ENCODE data around the gene TMEM151B. TPM values are rescaled to one million over a fixed set of nuclear protein-coding genes. Genes with fewer than 3 reads are reported as not detected.

Gene TMEM151B
- total and polyA plus RNA-seq, 10 of the 15 experiments (the other 5 are each of a cell fraction or from before 2014, with no cell fraction given) = 0.01 to 0.19 (median 0.05) TPM; not detected in 6

DNA sequence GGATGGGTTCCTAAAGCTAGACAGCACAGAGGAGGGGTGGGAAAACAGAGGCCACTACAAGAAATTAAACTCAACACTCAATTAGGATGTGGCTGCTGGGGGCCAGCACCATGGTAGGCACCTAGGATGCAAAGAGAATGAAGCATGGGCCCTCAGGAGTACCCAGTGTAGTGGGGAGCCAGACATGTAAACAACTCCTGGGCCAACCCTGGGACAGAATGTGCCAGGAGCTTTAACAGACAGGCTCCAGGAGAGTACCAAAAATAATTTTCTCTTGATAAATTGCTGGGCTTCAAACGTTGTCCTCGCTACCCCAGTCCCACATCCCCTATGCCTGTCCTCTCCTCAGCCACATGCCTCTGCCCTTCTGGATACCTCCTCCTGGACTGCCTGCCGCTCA is 1.7 kb downstream of the TMEM151B start:
- Histone ChIP-seq H2AFZ (ENCODE audit: control insufficient read depth, low read depth, low read length) (no peak overlapping the region), H3K9me3 (replicated peaks; ENCODE audit: control insufficient read depth, insufficient read depth, low read length) (no peaks in the 10 kb centered on the region), H3K4me1 (ENCODE audit: control insufficient read depth, insufficient read depth, low read length) (peaks cover 10% of the 10 kb centered on the region), H3K4me3 (no peak overlapping the region), H3K4me2 (ENCODE audit: control insufficient read depth, insufficient read depth) (no peak overlapping the region), H3K36me3 (ENCODE audit: control insufficient read depth in 2 of 2, insufficient read depth in 2 of 2, low read length in 1 of 2) (no peaks in the 10 kb centered on the region), H3K27me3 (replicated peaks in 1 of 2; ENCODE audit: control insufficient read depth in 2 of 2, insufficient read depth in 2 of 2, low read length in 1 of 2) (peaks cover 4 to 15% of the 10 kb centered on the region in 2 experiments; a peak in 3 of 4 replicates), H3K27ac (ENCODE audit: control insufficient read depth, insufficient read depth) (no peak overlapping the region), H3K9ac (ENCODE audit: control insufficient read depth, insufficient read depth, low read length) (no peak overlapping the region), H3K79me2 (ENCODE audit: control insufficient read depth, insufficient read depth, low read length) (no peaks in the 10 kb centered on the region), H4K20me1 (ENCODE audit: control insufficient read depth, insufficient read depth) (no peaks in the 10 kb centered on the region)
- SMC1A ChIA-PET (ENCODE audit: uncharacterized antibody, unreplicated experiment) = no interaction called here
- POLR2A ChIA-PET = no interaction called here
- BruUV-seq (replicated peaks) = no TSS peak
- ATAC-seq (no peak), DNase-seq (ENCODE audit: low read depth, low spot score) (no peak), FAIRE-seq (no peak)
- intact Hi-C loops (cut with micrococcal nuclease; ENCODE audit: unreplicated experiment) (no loop called here), in situ Hi-C loops (cut with MboI) (no loop called here)
- RAD21 ChIA-PET (ENCODE audit: unreplicated experiment) = no interaction called here
- TF ChIP-seq HCFC1 (IDR thresholded peaks at IDR 0.05; ENCODE audit: low read length) (no peak), TCF12 (IDR thresholded peaks at IDR 0.05; ENCODE audit: low read depth, low read length) (no peak), NFXL1 (IDR thresholded peaks at IDR 0.05; ENCODE audit: borderline replicate concordance) (no peak), TCF7 (IDR thresholded peaks at IDR 0.05; ENCODE audit: borderline replicate concordance) (no peak), JUNB (IDR thresholded peaks at IDR 0.05) (no peak)
- CTCF ChIA-PET = interaction anchor here (1.4 to 1.9 kb wide), 2 partner anchors 18 to 34 kb away, joined by 4 read pairs; no protein-coding TSS in a partner anchor
- 68% methylated on average over 3 of the region's 3 CpGs for WGBS (ENCODE audit: insufficient coverage, insufficient replicate concordance, low lambda C conversion rate, missing lambda C conversion rate)

DNA sequence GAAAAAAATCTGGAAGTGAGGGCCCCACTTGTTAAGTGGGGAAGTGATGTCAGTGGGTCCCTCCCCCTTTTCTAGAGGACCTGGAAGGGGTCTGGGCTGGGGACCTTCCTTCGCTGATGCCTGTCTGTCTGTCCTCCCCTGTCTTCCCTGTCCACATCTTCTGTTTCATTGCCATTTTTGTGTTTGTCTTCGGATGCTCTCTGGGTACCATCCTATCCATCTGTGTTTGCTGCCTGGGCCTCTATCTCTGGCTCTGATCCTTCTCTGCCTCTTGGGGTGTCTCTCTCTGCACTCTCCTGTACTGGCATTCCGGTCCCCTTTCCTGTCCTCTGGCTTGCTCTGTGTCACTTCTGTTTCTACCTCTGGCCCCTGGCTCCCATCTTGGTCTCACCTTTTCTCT is 2.3 kb downstream of the TMEM151B start:
- Histone ChIP-seq H3K79me2 (ENCODE audit: control insufficient read depth, insufficient read depth, low read length) (no peaks in the 10 kb centered on the region), H3K4me1 (ENCODE audit: control insufficient read depth, insufficient read depth, low read length) (peaks cover 4% of the 10 kb centered on the region), H3K9ac (ENCODE audit: control insufficient read depth, insufficient read depth, low read length) (no peak overlapping the region), H3K4me2 (ENCODE audit: control insufficient read depth, insufficient read depth) (no peak overlapping the region), H4K20me1 (ENCODE audit: control insufficient read depth, insufficient read depth) (no peaks in the 10 kb centered on the region), H3K9me3 (replicated peaks; ENCODE audit: control insufficient read depth, insufficient read depth, low read length) (no peaks in the 10 kb centered on the region), H2AFZ (ENCODE audit: control insufficient read depth, low read depth, low read length) (no peak overlapping the region), H3K36me3 (ENCODE audit: control insufficient read depth in 2 of 2, insufficient read depth in 2 of 2, low read length in 1 of 2) (no peaks in the 10 kb centered on the region), H3K27ac (ENCODE audit: control insufficient read depth, insufficient read depth) (no peak overlapping the region), H3K4me3 (no peak overlapping the region), H3K27me3 (replicated peaks in 1 of 2; ENCODE audit: control insufficient read depth in 2 of 2, insufficient read depth in 2 of 2, low read length in 1 of 2) (peaks cover 4 to 15% of the 10 kb centered on the region in 2 experiments; a peak in 3 of 4 replicates)
- no TSS peak for BruUV-seq (replicated peaks)
- ChIA-PET POLR2A (no interaction called here), RAD21 (ENCODE audit: unreplicated experiment) (no interaction called here), SMC1A (ENCODE audit: uncharacterized antibody, unreplicated experiment) (interaction anchor here (0.5 kb wide), 1 partner anchor 1431 kb away, joined by 3 read pairs; no protein-coding TSS in a partner anchor), CTCF (interaction anchor here (1.4 to 1.9 kb wide), 2 partner anchors 19 to 34 kb away, joined by 4 read pairs; no protein-coding TSS in a partner anchor)
- TF ChIP-seq ZZZ3 (IDR thresholded peaks at IDR 0.05; ENCODE audit: control insufficient read depth, insufficient read length, low read depth) (no peak), HCFC1 (IDR thresholded peaks at IDR 0.05; ENCODE audit: low read length) (no peak)
- TF ChIP-seq, protein P1, sequence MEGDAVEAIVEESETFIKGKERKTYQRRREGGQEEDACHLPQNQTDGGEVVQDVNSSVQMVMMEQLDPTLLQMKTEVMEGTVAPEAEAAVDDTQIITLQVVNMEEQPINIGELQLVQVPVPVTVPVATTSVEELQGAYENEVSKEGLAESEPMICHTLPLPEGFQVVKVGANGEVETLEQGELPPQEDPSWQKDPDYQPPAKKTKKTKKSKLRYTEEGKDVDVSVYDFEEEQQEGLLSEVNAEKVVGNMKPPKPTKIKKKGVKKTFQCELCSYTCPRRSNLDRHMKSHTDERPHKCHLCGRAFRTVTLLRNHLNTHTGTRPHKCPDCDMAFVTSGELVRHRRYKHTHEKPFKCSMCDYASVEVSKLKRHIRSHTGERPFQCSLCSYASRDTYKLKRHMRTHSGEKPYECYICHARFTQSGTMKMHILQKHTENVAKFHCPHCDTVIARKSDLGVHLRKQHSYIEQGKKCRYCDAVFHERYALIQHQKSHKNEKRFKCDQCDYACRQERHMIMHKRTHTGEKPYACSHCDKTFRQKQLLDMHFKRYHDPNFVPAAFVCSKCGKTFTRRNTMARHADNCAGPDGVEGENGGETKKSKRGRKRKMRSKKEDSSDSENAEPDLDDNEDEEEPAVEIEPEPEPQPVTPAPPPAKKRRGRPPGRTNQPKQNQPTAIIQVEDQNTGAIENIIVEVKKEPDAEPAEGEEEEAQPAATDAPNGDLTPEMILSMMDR (IDR thresholded peaks at IDR 0.05 in 2 of 3, conservative IDR thresholded peaks at IDR 0.05 in 1 of 3; ENCODE audit: control insufficient read depth in 2 of 3, extremely low read depth in 1 of 3, insufficient read depth in 1 of 3, low read depth in 3 of 3, low read length in 3 of 3) = no peak
- TF ChIP-seq, protein P2, sequence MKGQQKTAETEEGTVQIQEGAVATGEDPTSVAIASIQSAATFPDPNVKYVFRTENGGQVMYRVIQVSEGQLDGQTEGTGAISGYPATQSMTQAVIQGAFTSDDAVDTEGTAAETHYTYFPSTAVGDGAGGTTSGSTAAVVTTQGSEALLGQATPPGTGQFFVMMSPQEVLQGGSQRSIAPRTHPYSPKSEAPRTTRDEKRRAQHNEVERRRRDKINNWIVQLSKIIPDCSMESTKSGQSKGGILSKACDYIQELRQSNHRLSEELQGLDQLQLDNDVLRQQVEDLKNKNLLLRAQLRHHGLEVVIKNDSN (IDR thresholded peaks at IDR 0.05; ENCODE audit: borderline replicate concordance, extremely low read length, insufficient read depth, low read depth, low read length) = no peak
- in situ Hi-C loops (cut with MboI) = no loop called here
- no peak for FAIRE-seq
- 49% methylated on average over 3 of the region's 3 CpGs for WGBS (ENCODE audit: insufficient coverage, insufficient replicate concordance, low lambda C conversion rate, missing lambda C conversion rate)
- DNase-seq (ENCODE audit: low read depth, low spot score) = no peak
- ATAC-seq = no peak
- intact Hi-C loops (cut with micrococcal nuclease; ENCODE audit: unreplicated experiment) = no loop called here

Measured in GM12878 (cell line).